HG02678 (cell line): ENCODE results near the gene KLB.

Experiments
- ATAC-seq: cut with Tn5 transposase; IDR thresholded peaks from one replicate; pipeline ENCODE4 v1.9.1; 2021; ENCODE audit warnings: mild to moderate bottlenecking, moderate library complexity; ENCODE audit not compliant: unreplicated experiment

KLB gene

GRCh38 chr4:39458505-39459300 lies 52.0 kb downstream of the KLB start, which contains the start of the genes LIAS and RPL9:
Gene LIAS (plus strand): TSS chr4:39459056. CDS start chr4:39459118, 62 bp downstream.
Gene RPL9 (minus strand): TSS chr4:39458922. CDS start chr4:39458439, 483 bp downstream.
- ATAC-seq = peak; percentile 90

- ATAC-seq = no peak
Observed at GRCh38 chr4:39464886-39465501, 58.3 kb downstream of the KLB start.

GRCh38 chr4:39466747-39467146 lies 60.0 kb downstream of the KLB start:
- no peak for ATAC-seq

- ATAC-seq = no peak
Observed at GRCh38 chr4:39467464-39467863, 60.7 kb downstream of the KLB start.

- ATAC-seq = peak; percentile 75
Observed at GRCh38 chr4:39469429-39470077, 62.8 kb downstream of the KLB start.

GRCh38 chr4:39470402-39470801 lies 63.7 kb downstream of the KLB start:
- no peak for ATAC-seq

- ATAC-seq = no peak
Observed at GRCh38 chr4:39472396-39472795, 65.7 kb downstream of the KLB start.

- ATAC-seq = no peak
Observed at GRCh38 chr4:39476187-39476895, 69.6 kb downstream of the KLB start.

- ATAC-seq = no peak
Observed at GRCh38 chr4:39480251-39480650, 73.5 kb downstream of the KLB start.

GRCh38 chr4:39480902-39481695 lies 74.4 kb downstream of the KLB start:
- ATAC-seq = no peak

- ATAC-seq = no peak
Observed at GRCh38 chr4:39484582-39485272, 78.0 kb downstream of the KLB start.

GRCh38 chr4:39486221-39486804 lies 79.6 kb downstream of the KLB start:
- ATAC-seq = no peak

GRCh38 chr4:39490322-39490721 lies 83.6 kb downstream of the KLB start:
- ATAC-seq = no peak

GRCh38 chr4:39494354-39494753 lies 87.6 kb downstream of the KLB start:
- ATAC-seq = no peak

GRCh38 chr4:39495446-39496213 lies 88.9 kb downstream of the KLB start:
- no peak for ATAC-seq

- no peak for ATAC-seq
Observed at GRCh38 chr4:39497909-39498726, 91.4 kb downstream of the KLB start.

GRCh38 chr4:39498727-39499020 lies 91.9 kb downstream of the KLB start:
- ATAC-seq = no peak
